ENCODE data around the gene HACD2. TPM values are rescaled to one million over a fixed set of nuclear protein-coding genes. Genes with fewer than 3 reads are reported as not detected.

The HACD2 gene
- total and polyA plus RNA-seq, 12 donors: 5.1 to 29.9 (median 20.2) TPM

DNA sequence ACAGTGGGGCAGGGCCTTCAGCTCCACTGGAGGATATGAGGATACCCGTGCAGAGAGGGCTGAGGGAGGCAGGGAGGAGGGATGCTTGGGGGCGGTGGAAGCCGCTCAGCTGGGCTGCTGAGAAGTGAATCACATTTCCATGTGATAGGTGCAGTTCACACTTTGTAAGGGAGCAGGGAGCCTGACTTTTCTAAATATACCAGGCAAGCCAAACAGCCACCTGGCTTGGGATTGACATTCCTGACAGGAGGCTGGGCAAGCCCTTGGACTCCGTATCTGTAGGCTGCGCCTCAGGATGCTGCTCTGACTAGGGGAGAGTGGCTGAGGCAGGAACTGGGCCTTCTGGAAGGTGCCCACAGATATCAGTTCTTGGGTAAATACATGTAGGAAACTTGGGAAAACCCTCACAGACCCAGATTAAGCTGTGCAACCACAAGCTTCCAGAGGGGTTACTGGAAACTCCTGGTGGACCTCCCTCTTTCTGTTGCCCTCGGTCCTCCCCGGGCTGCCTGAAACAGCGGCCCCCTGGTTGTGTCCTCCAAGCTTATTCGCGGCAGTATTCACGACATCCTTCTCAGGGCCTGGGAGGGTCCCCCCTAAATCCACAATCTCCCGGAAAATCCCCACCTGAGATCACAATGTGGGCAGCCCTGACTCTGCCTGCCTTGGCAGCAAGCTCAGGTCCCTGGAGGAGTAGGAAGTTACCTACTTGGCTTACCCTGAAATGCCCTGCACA, 103.0 kb downstream of the HACD2 start:
- no peaks in the 10 kb centered on the region for H3K4me1 ChIP-seq (replicated peaks in 1 of 2)
- WGBS, 4 donors: 88 to 91% (median 91%) methylated on average over 8 to 12 of the region's 12 CpGs
- no peak for DNase-seq
- H3K4me3 ChIP-seq: no peak overlapping the region
- H3K27ac ChIP-seq: no peak overlapping the region
- no peaks in the 10 kb centered on the region for H3K27me3 ChIP-seq
- H3K36me3 ChIP-seq (replicated peaks in 1 of 2): no peaks in the 10 kb centered on the region
- intact Hi-C loops (cut with DNase I): no loop called here
- H3K9me3 ChIP-seq (replicated peaks in 1 of 3): no peaks in the 10 kb centered on the region
- TF ChIP-seq, protein P1, sequence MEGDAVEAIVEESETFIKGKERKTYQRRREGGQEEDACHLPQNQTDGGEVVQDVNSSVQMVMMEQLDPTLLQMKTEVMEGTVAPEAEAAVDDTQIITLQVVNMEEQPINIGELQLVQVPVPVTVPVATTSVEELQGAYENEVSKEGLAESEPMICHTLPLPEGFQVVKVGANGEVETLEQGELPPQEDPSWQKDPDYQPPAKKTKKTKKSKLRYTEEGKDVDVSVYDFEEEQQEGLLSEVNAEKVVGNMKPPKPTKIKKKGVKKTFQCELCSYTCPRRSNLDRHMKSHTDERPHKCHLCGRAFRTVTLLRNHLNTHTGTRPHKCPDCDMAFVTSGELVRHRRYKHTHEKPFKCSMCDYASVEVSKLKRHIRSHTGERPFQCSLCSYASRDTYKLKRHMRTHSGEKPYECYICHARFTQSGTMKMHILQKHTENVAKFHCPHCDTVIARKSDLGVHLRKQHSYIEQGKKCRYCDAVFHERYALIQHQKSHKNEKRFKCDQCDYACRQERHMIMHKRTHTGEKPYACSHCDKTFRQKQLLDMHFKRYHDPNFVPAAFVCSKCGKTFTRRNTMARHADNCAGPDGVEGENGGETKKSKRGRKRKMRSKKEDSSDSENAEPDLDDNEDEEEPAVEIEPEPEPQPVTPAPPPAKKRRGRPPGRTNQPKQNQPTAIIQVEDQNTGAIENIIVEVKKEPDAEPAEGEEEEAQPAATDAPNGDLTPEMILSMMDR (IDR thresholded peaks at IDR 0.05): no peak
- no peak for TF ChIP-seq POLR2A (IDR thresholded peaks at IDR 0.05)

DNA sequence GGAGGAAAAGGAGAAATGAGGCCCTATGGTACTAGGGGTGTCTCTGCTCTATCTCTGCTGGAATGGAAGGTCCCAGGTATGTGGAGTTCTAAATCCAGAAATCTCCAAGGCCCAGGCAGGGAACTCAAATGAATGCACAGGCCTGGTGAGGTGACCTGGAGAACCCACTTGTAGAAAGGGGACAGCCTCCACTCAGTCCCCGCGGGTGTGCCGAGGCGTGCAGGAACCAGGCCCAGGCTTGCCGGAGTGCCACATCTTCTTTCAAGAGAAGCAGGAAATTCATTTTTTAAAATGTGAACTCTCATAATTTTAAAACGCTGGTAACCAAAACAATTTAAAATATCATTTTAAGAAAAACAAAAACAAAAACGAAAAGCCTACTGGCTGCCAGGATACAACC, 103.8 kb downstream of the HACD2 start:
- no peak for TF ChIP-seq POLR2A (IDR thresholded peaks at IDR 0.05)
- TF ChIP-seq, protein P1 (IDR thresholded peaks at IDR 0.05): no peak
- 86 to 92% (median 90%) methylated on average over 7 of the region's 7 CpGs for WGBS, 4 donors
- H3K4me1 ChIP-seq (replicated peaks in 1 of 2): no peaks in the 10 kb centered on the region

DNA sequence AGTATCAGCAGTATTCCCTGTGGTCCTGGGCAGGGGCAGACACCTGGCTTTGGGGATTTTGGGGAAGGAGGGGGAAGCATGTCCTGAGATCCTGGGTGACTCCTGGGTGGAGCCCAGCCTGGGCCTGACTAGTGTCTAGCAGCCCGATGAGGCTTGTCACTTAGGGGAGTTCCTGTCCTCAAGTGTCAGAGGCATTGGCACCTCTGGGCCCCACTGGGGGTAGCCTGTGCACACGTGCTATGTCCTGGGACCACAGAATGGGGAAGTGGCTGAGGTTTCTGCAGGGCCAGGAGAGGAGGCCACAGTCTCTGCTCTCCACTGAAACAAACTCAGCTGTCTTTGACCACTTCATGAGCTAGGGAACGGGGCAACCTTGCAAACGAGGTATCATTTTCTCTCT, 104.4 kb downstream of the HACD2 start:
- Histone ChIP-seq H3K4me3 (no peak overlapping the region), H3K27me3 (no peaks in the 10 kb centered on the region), H3K27ac (no peak overlapping the region), H3K9me3 (replicated peaks in 1 of 3) (no peaks in the 10 kb centered on the region), H3K4me1 (replicated peaks in 1 of 2) (no peaks in the 10 kb centered on the region), H3K36me3 (replicated peaks in 1 of 2) (no peaks in the 10 kb centered on the region)
- intact Hi-C loops (cut with DNase I): no loop called here
- 51 to 76% (median 65%) methylated on average over 3 to 4 of the region's 4 CpGs for WGBS, 4 donors
- no peak for DNase-seq
- no peak for TF ChIP-seq POLR2A (IDR thresholded peaks at IDR 0.05)
- TF ChIP-seq, protein P1 (IDR thresholded peaks at IDR 0.05): no peak

More for the DNA sequence above, 103.8 kb downstream of the HACD2 start:
- DNase-seq: no peak
- H3K27ac ChIP-seq: no peak overlapping the region
- H3K36me3 ChIP-seq (replicated peaks in 1 of 2): no peaks in the 10 kb centered on the region
- intact Hi-C loops (cut with DNase I): no loop called here
- no peaks in the 10 kb centered on the region for H3K27me3 ChIP-seq
- no peak overlapping the region for H3K4me3 ChIP-seq
- H3K9me3 ChIP-seq (replicated peaks in 1 of 3): no peaks in the 10 kb centered on the region

DNA sequence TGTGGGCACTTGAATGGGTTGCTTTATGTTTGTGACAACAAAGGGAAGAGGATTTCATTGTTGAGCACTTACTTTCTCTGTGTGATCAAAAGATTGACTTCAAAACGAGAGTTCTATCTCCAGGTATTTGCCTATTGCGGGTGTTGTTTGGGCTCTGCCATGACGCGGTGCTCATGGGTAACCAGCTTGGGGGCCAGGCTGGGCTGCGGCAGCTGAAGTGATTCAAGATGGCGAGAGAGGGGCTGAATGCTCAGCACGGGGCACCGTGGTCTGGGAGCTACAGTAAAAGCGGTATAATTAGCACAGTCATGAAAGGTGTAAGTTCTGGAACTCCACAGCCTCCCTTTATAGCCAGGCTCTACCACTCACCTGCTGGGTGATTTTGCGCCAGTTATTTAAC, 105.0 kb downstream of the HACD2 start:
- no peak for DNase-seq
- H3K9me3 ChIP-seq (replicated peaks in 1 of 3): no peaks in the 10 kb centered on the region
- H3K36me3 ChIP-seq (replicated peaks in 1 of 2): no peaks in the 10 kb centered on the region
- TF ChIP-seq POLR2A (IDR thresholded peaks at IDR 0.05): no peak
- TF ChIP-seq, protein P1 (IDR thresholded peaks at IDR 0.05): no peak
- 89 to 96% (median 94%) methylated on average over 10 of the region's 10 CpGs for WGBS, 4 donors
- H3K27me3 ChIP-seq: no peaks in the 10 kb centered on the region
- no peak overlapping the region for H3K4me3 ChIP-seq
- intact Hi-C loops (cut with DNase I): no loop called here
- no peak overlapping the region for H3K27ac ChIP-seq
- no peaks in the 10 kb centered on the region for H3K4me1 ChIP-seq (replicated peaks in 1 of 2)

All from adrenal gland (tissue), 12 donors.